K562 (cell line): ENCODE data around the gene GCN1. TPM values are rescaled to one million over a fixed set of nuclear protein-coding genes. Genes with fewer than 3 reads are reported as not detected.

Experiments
- ATAC-seq: fragments of 200-7000 bp; cut with Tn5 transposase; 3 replicates; pipeline ENCODE4 v1.9.1; 2020; ENCODE audit warnings: moderate library complexity
- BruUV-seq: library from RNA; stranded (reverse); fragments of 400-500 nt; replicated peaks from 2 replicates; lab custom pipeline; 2021; lab: Mats Ljungman, UMichigan
- CTCF ChIA-PET: fragments of 300-600 bp; formaldehyde crosslinking; extraction: SDS; loops from one replicate; lab custom pipeline; 2021; ENCODE audit warnings: low intra/inter-chr PET ratio; lab: Yijun Ruan, JAX
- POLR2A ChIA-PET: fragments of 300-600, 350-650 bp; sonication (Branson Sonifier 250); formaldehyde crosslinking; extraction: SDS; loops from one replicate; lab custom pipeline; 2021; ENCODE audit warnings: antibody characterized with exemption, inconsistent platforms; lab: Yijun Ruan, JAX
- DNase-seq, 4 experiments: peaks; one replicate each; pipeline versions ENCODE4 v3.0.0 to v3.0.0-alpha.2; 2011 to 2018; ENCODE audit warnings: low spot score in 3 of 4, mixed read lengths in 3 of 4; ENCODE audit errors: extremely low read depth in 1 of 4
- FAIRE-seq: peaks from 2 replicates; lab custom pipeline; 2011; peaks lifted over from hg19 to GRCh38; lab: Jason Lieb, UNC
- H2AFZ ChIP-seq: 2 replicates; pipeline ENCODE4 v1.6.0; 2011; ENCODE audit warnings: low read depth, low read length, control low read depth, inconsistent platforms
- H3K27ac ChIP-seq: fragments of 200-600 bp; 3 replicates; pipeline ENCODE4 v1.8.0; 2011; ENCODE audit warnings: low read depth, mild to moderate bottlenecking, control low read depth, inconsistent platforms, low read length, moderate library complexity, mixed read lengths; ENCODE audit errors: extremely low read depth
- H3K27me3 ChIP-seq, 2 experiments: fragments of 300-600 bp in 1 of 2; 2 replicates in 1 of 2; 3 replicates in 1 of 2; pipeline versions ENCODE4 v1.6.0 to v1.8.0; 2011; ENCODE audit warnings: inconsistent platforms in 2 of 2, low read length in 2 of 2, mild to moderate bottlenecking in 1 of 2, mixed read lengths in 1 of 2, moderate library complexity in 1 of 2; ENCODE audit not compliant: control insufficient read depth in 2 of 2, insufficient read depth in 2 of 2
- H3K36me3 ChIP-seq: fragments of 300-600 bp; 3 replicates; pipeline ENCODE4 v1.8.0; 2011; ENCODE audit warnings: mild to moderate bottlenecking, low read length, inconsistent platforms; ENCODE audit not compliant: control insufficient read depth, insufficient read depth
- H3K4me1 ChIP-seq, 2 experiments: fragments of 200-600 bp in 1 of 2; replicated peaks in 1 of 2; 2 replicates in 1 of 2; 3 replicates in 1 of 2; pipeline versions ENCODE4 v1.5.1 to v1.8.0; 2011; ENCODE audit warnings: inconsistent platforms in 2 of 2, low read length in 2 of 2, mild to moderate bottlenecking in 1 of 2, mixed read lengths in 1 of 2, moderate library complexity in 1 of 2; ENCODE audit not compliant: control insufficient read depth in 2 of 2, insufficient read depth in 2 of 2
- H3K4me2 ChIP-seq: 2 replicates; pipeline ENCODE4 v1.6.1; 2011; ENCODE audit warnings: low read length, control low read depth, inconsistent platforms, mixed read lengths; ENCODE audit not compliant: insufficient read depth
- H3K4me3 ChIP-seq: fragments of 200-600 bp; sonication (generic), shearing (Covaris generic); 2 replicates; pipeline ENCODE4 v1.5.1; 2016; ENCODE audit warnings: control low read depth, inconsistent platforms
- H3K79me2 ChIP-seq: fragments of 200-600 bp; 3 replicates; pipeline ENCODE4 v1.8.0; 2011; ENCODE audit warnings: low read length, inconsistent platforms; ENCODE audit not compliant: control insufficient read depth, insufficient read depth
- H3K9ac ChIP-seq, 2 experiments: 2 replicates each; pipeline versions ENCODE4 v1.6.0 to v1.6.1; 2011; ENCODE audit warnings: low read depth in 2 of 2, low read length in 2 of 2, control low read depth in 1 of 2, inconsistent platforms in 1 of 2, mild to moderate bottlenecking in 1 of 2, mixed read lengths in 1 of 2; ENCODE audit not compliant: insufficient read depth in 1 of 2
- H3K9me1 ChIP-seq: one replicate; pipeline ENCODE4 v1.6.0; 2011; ENCODE audit warnings: inconsistent platforms, mild to moderate bottlenecking, low read length, moderate library complexity; ENCODE audit not compliant: control insufficient read depth, insufficient read depth
- H3K9me3 ChIP-seq: replicated peaks from 2 replicates; pipeline ENCODE4 v1.5.1; 2011; ENCODE audit warnings: low read depth, low read length, inconsistent platforms; ENCODE audit not compliant: control insufficient read depth, insufficient read depth
- H4K20me1 ChIP-seq: replicated peaks from 2 replicates; pipeline ENCODE4 v1.6.1; 2011; ENCODE audit warnings: low read length, inconsistent platforms, mixed read lengths; ENCODE audit not compliant: control insufficient read depth, insufficient read depth
- C11orf30 ChIP-seq: fragments of 450-650 bp; IDR thresholded peaks from 2 replicates; pipeline ENCODE4 v1.6.1; 2016; ENCODE audit warnings: low read depth, mild to moderate bottlenecking
- CCAR2 ChIP-seq: fragments of 200-400 bp; formaldehyde crosslinking; IDR thresholded peaks from 2 replicates; pipeline ENCODE4 v1.6.1; 2017; ENCODE audit warnings: mild to moderate bottlenecking, low read depth, low read length
- E2F3 ChIP-seq: fragments of 250-450 bp; sonication (Bioruptor Pico); IDR thresholded peaks from 2 replicates; pipeline ENCODE4 v1.4.0; 2020; ENCODE audit warnings: mild to moderate bottlenecking
- KHSRP ChIP-seq: fragments of 450-650 bp; IDR thresholded peaks from 2 replicates; pipeline ENCODE4 v1.6.1; 2017
- SPI1 ChIP-seq: IDR thresholded peaks from 2 replicates; pipeline ENCODE4 v1.6.1; 2011; ENCODE audit warnings: low read depth, low read length, control low read depth, borderline replicate concordance
- STAT5A ChIP-seq: IDR thresholded peaks from 2 replicates; pipeline ENCODE4 v1.6.1; 2012; ENCODE audit warnings: low read length, inconsistent platforms, borderline replicate concordance
- XRCC5 ChIP-seq: fragments of 200-400 bp; formaldehyde crosslinking; IDR thresholded peaks from 2 replicates; pipeline ENCODE4 v1.6.1; 2017; ENCODE audit warnings: low read depth, mild to moderate bottlenecking, low read length
- ZNF384 ChIP-seq: IDR thresholded peaks from 2 replicates; pipeline ENCODE4 v1.6.1; 2012; ENCODE audit warnings: low read depth, low read length, improper control_type of control experiment
- ZNF449 ChIP-seq: fragments of 250-450 bp; sonication (Bioruptor Pico); IDR thresholded peaks from 2 replicates; pipeline ENCODE4 v1.8.0; 2022; ENCODE audit warnings: moderate library complexity, mild to moderate bottlenecking, inconsistent platforms
- WGBS: fragments of 100-300 bp; shearing (Covaris generic); methylation state at CpG from one replicate; pipeline ENCODE4 v1.1.6; 2016; ENCODE audit warnings: low coverage, mixed read lengths; ENCODE audit not compliant: insufficient coverage; ENCODE audit errors: missing lambda C conversion rate; 5-methylcytosine and 5-hydroxymethylcytosine counted together
- in situ Hi-C: fragments of 300-500 bp; cut with MboI; formaldehyde crosslinking; loops from 4 replicates; pipeline ENCODE4 v1.15.0; 2018; ENCODE audit warnings: inconsistent platforms, mixed read lengths
- intact Hi-C: fragments of 100-400 bp; cut with micrococcal nuclease; formaldehyde crosslinking; loops from 2 replicates; pipeline ENCODE4 v1.14.2; 2022
- polyA plus RNA-seq, 8 experiments: library from polyadenylated mRNA; depleted of rRNA in 4 of 8; stranded (reverse) in 5 of 8; unstranded in 3 of 8; fragments of >200 nt; fragmentation: Nextera tagmentation in 2 of 8; fragmentation: Illumina TruSeq in 1 of 8; extraction: Ambion mirVana in 2 of 8; extraction: Trizol in 1 of 8; gene quantifications; 2 replicates each; pipeline versions ENCODE4 v1.2.1 to v1.2.3, GENCODE V29; 2011 to 2014; ENCODE audit warnings: inconsistent platforms in 1 of 8, missing spikeins in 1 of 8
- total RNA-seq, 7 experiments: library from RNA; depleted of rRNA in 6 of 7; stranded (reverse); fragments of >200 nt in 6 of 7; fragmentation: Illumina TruSeq in 2 of 7; extraction: Trizol in 2 of 7; gene quantifications; 2 replicates each; pipeline versions ENCODE4 v1.2.1 to v1.2.3, GENCODE V29; 2011 to 2021; ENCODE audit warnings: low replicate concordance in 1 of 7

GCN1 gene
- total and polyA plus RNA-seq, 9 of the 15 experiments (the other 6 are each of a cell fraction or from before 2014, with no cell fraction given): 11.9 to 190 (median 51.7) TPM

GRCh38 chr12:120106151-120106550 lies 88.4 kb downstream of the GCN1 start:
- no peak overlapping the region for H3K9ac ChIP-seq
- no TSS peak for BruUV-seq
- 80% methylated on average over 1 of the region's 1 CpG for WGBS
- peaks cover 71% of the 10 kb centered on the region; the same call in 2 of the 3 replicates for H3K36me3 ChIP-seq
- DNase-seq (no peak), FAIRE-seq (no peak), ATAC-seq (no peak)
- no peaks in the 10 kb centered on the region for H3K9me3 ChIP-seq
- no peaks in the 10 kb centered on the region for H3K27me3 ChIP-seq
- no peak overlapping the region for H3K27ac ChIP-seq
- TF ChIP-seq C11orf30 (no peak), KHSRP (no peak), SPI1 (no peak), CCAR2 (no peak), E2F3 (CRISPR knock-in tag) (no peak)
- no peaks in the 10 kb centered on the region for H3K9me1 ChIP-seq
- ChIA-PET POLR2A (no interaction called here), CTCF (no interaction called here)
- in situ Hi-C loops: no loop called here
- no peak overlapping the region for H3K4me3 ChIP-seq
- no peak overlapping the region for H3K4me2 ChIP-seq
- H3K79me2 ChIP-seq: peaks cover 80% of the 10 kb centered on the region
- intact Hi-C loops: no loop called here
- H3K4me1 ChIP-seq: peaks cover 3 to 31% of the 10 kb centered on the region in 2 experiments; a peak in 3 of 5 replicates
- H4K20me1 ChIP-seq: peaks cover 28% of the 10 kb centered on the region
- no peak overlapping the region for H2AFZ ChIP-seq

DNA sequence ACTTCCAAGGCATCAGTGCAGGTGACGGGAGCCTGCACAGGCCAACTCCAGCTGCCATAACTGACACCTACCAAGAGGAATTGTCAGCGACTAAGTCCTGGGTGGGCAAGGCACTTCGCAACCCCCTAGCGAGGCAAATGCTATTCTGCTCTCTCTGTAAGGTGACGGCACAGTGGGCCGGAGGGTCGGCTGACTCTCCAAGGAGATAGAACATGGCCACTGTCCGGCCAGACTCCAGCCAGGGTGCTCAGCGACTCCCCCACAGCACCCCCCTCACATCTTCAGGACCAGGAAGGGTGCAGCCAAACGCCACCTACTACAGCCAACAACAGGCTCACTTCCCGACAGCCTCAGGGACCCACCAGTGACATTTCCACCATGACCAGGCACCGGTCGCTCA lies 91.1 kb downstream of the GCN1 start:
- Histone ChIP-seq H3K27me3 (no peaks in the 10 kb centered on the region), H3K9me1 (no peaks in the 10 kb centered on the region), H3K4me3 (no peak overlapping the region), H3K36me3 (peaks cover 89% of the 10 kb centered on the region; the same call in 2 of the 3 replicates), H3K9me3 (no peaks in the 10 kb centered on the region), H3K27ac (no peak overlapping the region), H4K20me1 (peaks cover 24% of the 10 kb centered on the region), H3K79me2 (peaks cover 54% of the 10 kb centered on the region), H3K4me1 (peaks cover 0 to 28% of the 10 kb centered on the region in 2 experiments; a peak in 2 of 5 replicates), H3K9ac (no peak overlapping the region), H2AFZ (no peak overlapping the region), H3K4me2 (no peak overlapping the region)
- ATAC-seq (no peak), DNase-seq (no peak), FAIRE-seq (no peak)
- in situ Hi-C loops: no loop called here
- 97% methylated on average over 11 of the region's 13 CpGs for WGBS
- TF ChIP-seq STAT5A (no peak), XRCC5 (no peak), ZNF384 (no peak), ZNF449 (no peak)
- intact Hi-C loops: no loop called here
- CTCF ChIA-PET: no interaction called here
- no TSS peak for BruUV-seq
- POLR2A ChIA-PET: interaction anchor here (1.0 kb wide), 1 partner anchor 98 kb away, joined by 3 read pairs; the partner anchor contains the start of gene RPLP0
